22Rv1 (cell line): Measurements from ENCODE around the gene RFTN1.

ENCODE experiments used
- H3K27ac ChIP-seq: fragments of 450-650 bp; 2 replicates; pipeline ENCODE4 v1.5.1; 2017
- CTCF ChIP-seq: fragments of 450-650 bp; IDR thresholded peaks from 2 replicates; pipeline ENCODE4 v1.5.1; 2017; ENCODE audit warnings: mild to moderate bottlenecking
- ZFX ChIP-seq: fragments of 450-650 bp; IDR thresholded peaks from 2 replicates; pipeline ENCODE4 v1.6.1; 2017; ENCODE audit warnings: antibody characterized with exemption, borderline replicate concordance

The RFTN1 gene

DNA sequence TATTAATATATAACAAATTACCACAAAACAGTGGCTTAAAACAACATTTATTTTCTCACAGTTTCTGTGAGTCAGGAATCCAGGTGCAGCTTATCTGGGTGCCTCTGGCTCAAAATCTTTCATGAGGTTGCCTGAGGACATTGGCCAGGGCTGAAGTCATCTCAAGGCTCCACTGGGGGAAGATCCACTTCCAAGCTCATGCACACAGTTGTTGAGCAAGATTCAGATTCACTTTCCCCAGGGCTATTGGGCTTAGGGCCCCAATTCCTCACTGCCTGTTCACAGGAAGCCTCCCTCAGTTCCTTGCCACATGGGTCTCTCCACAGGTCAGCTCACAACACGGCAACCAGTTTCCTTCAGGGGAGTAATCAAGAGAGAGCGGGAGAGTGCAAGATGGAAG lies 35.0 kb downstream of the RFTN1 start:
- TF ChIP-seq CTCF (no peak), ZFX (no peak)
- no peak overlapping the region for H3K27ac ChIP-seq

GRCh38 chr3:16477521-16477920 lies 36.0 kb downstream of the RFTN1 start:
- no peak overlapping the region for H3K27ac ChIP-seq
- TF ChIP-seq CTCF (no peak), ZFX (no peak)

DNA sequence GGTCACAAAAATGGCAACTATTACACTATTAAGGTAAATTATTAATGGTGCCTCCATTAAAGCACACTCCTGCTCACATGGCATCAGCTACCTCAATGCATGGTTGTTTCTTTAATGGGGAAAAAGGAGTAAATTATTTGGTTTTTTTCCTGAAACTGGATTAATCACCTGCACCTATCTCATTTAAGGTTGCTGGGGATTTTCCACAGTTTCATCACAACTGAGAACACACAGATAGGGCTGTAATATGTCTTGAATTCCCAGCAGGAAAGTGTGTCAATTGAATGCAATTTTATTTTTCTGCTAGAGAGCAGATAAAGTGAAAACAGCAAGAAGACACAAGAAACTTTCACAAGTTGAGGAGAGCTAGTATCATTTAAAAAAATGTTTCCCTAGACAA lies 36.4 kb downstream of the RFTN1 start:
- no peak for TF ChIP-seq CTCF
- no peak for TF ChIP-seq ZFX
- H3K27ac ChIP-seq: no peak overlapping the region

DNA sequence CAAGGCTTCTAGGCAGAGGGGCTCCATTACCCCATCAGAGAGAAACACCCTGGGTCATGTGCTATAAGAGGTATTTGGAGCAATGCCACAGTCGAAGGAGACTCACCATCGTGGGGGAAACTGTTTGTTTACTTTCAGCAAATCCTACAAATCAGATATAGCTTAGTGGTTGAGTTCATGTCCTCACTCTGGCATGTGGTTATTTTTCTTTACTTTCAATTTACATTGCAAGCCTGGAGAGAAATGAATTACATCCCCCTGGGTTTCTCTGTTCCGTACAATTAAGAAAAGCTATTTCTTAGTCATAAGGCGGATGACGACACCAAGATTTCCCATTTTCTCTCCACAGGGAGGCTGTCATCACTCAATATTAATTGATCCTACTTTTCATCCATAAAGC lies 36.9 kb downstream of the RFTN1 start:
- no peak for TF ChIP-seq ZFX
- no peak for TF ChIP-seq CTCF
- H3K27ac ChIP-seq: no peak overlapping the region

DNA sequence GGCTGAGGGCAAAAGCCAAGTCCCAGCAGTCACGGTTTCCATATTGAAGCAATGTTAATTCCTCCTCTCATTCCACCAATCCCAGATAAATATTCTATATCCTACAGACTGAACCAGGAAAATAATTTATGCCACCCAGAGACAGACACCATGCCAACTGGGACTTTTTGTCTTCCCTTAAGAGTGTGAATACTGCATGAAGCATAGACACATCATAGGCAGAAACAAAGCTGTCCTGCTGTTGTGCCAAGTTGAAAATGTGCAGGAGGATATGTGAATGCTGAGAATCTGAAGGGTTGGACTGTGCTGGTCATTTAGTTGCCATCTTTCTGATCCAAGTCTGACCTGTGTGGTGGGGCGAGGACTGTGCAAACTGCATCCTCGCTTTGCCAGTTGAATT lies 37.7 kb downstream of the RFTN1 start:
- H3K27ac ChIP-seq: no peak overlapping the region
- TF ChIP-seq ZFX (no peak), CTCF (no peak)

DNA sequence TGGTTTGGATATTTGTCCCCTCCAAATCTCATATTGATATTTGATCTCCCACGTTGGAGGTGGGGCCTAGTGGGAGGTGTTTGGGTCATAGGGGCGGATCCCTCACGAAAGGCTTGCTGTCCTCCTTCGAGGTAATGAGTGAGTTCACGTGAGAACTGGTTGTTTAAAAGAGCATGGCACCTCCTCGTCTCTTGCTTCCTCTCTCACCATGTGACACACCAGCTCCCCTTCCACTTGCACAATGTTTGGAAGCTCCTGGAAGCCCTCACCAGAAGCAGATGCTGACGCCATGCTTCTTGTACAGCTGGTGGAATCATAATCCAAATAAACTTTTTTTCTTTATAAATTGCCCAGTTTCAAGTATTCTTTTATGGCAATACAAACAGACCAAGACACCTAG lies 38.6 kb downstream of the RFTN1 start:
- no peak overlapping the region for H3K27ac ChIP-seq

DNA sequence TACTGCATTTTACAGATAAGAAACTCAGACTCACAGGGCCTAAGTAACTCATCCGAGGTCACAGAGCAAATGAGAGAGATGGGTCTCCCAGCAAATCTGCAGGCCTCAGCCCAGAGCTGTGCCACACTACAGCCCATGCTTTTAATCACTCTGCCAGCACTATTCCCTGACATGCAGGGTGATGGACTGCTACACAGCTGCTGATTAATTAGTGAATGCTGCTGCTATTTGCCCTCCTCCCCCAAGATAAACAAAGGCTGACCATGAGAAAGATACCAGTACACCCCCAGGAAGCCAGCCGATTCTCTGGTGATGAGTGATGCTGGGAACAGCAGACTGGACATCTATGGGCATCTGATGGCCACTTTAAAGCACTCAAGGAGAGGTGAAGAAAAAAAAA lies 39.3 kb downstream of the RFTN1 start:
- H3K27ac ChIP-seq: no peak overlapping the region
- TF ChIP-seq ZFX (no peak), CTCF (no peak)

More for the DNA sequence above, 38.6 kb downstream of the RFTN1 start:
- TF ChIP-seq ZFX: no peak
- TF ChIP-seq CTCF: no peak
